ENCODE results near the gene NTN1.

Gene NTN1

GRCh38 chr17:9028202-9028987 is 7.1 kb downstream of the NTN1 start (continued):
- TF ChIP-seq ZNF692 (tag by site-specific recombination; IDR thresholded peaks at IDR 0.05) (0 out of 2 replicates have a peak, but pooled peaks have one; percentile 23), SETDB1 (IDR thresholded peaks at IDR 0.05; ENCODE audit: insufficient read length, low read length) (no peak), WT1 (tag by site-specific recombination; IDR thresholded peaks at IDR 0.05) (no peak), ZNF707 (tag by site-specific recombination; IDR thresholded peaks at IDR 0.05) (no peak), REPIN1 (tag by site-specific recombination; IDR thresholded peaks at IDR 0.05; ENCODE audit: low read depth) (no peak), ZNF121 (tag by site-specific recombination; IDR thresholded peaks at IDR 0.05) (no peak), ZNF324 (tag by site-specific recombination; IDR thresholded peaks at IDR 0.05) (no peak), GLIS1 (tag by site-specific recombination; IDR thresholded peaks at IDR 0.05) (peak; percentile 97), ZNF792 (tag by site-specific recombination; IDR thresholded peaks at IDR 0.05) (no peak), ZFP37 (tag by site-specific recombination; IDR thresholded peaks at IDR 0.05) (no peak), ZNF169 (tag by site-specific recombination; IDR thresholded peaks at IDR 0.05) (no peak), ZNF747 (tag by site-specific recombination; IDR thresholded peaks at IDR 0.05) (no peak), ZNF362 (tag by site-specific recombination; IDR thresholded peaks at IDR 0.05) (no peak), KLF1 (tag by site-specific recombination; IDR thresholded peaks at IDR 0.05) (peak; percentile 71), KLF8 (tag by site-specific recombination; IDR thresholded peaks at IDR 0.05) (no peak), ZNF510 (tag by site-specific recombination; IDR thresholded peaks at IDR 0.05; ENCODE audit: insufficient replicate concordance) (no peak), KLF17 (tag by site-specific recombination; IDR thresholded peaks at IDR 0.05) (peak; percentile 73), ZNF610 (tag by site-specific recombination; IDR thresholded peaks at IDR 0.05; ENCODE audit: borderline replicate concordance) (no peak), ZNF18 (tag by site-specific recombination; IDR thresholded peaks at IDR 0.05) (no peak; the same call in 1 of the 2 replicates), ZIC2 (tag by site-specific recombination; IDR thresholded peaks at IDR 0.05) (peak; percentile 90), GLIS2 (tag by site-specific recombination; IDR thresholded peaks at IDR 0.05) (peak; percentile 64), ZNF132 (tag by site-specific recombination; IDR thresholded peaks at IDR 0.05; ENCODE audit: borderline replicate concordance) (no peak), ZSCAN30 (tag by site-specific recombination; IDR thresholded peaks at IDR 0.05) (no peak), SP2 (tag by site-specific recombination; IDR thresholded peaks at IDR 0.05) (peak; percentile 29), IKZF3 (tag by site-specific recombination; IDR thresholded peaks at IDR 0.05) (0 out of 2 replicates have a peak, but pooled peaks have one; percentile 25), MZF1 (tag by site-specific recombination; IDR thresholded peaks at IDR 0.05; ENCODE audit: borderline replicate concordance) (no peak), TCF7L2 (IDR thresholded peaks at IDR 0.05; ENCODE audit: borderline replicate concordance, low read depth, low read length) (peak; percentile 58; the same call in 1 of the 2 replicates), FEZF1 (tag by site-specific recombination; IDR thresholded peaks at IDR 0.05) (peak; percentile 87), ZNF366 (tag by site-specific recombination; conservative IDR thresholded peaks at IDR 0.05) (peak; percentile 46; the same call in 1 of the 2 replicates), ZNF560 (tag by site-specific recombination; IDR thresholded peaks at IDR 0.05; ENCODE audit: borderline replicate concordance) (no peak)

All from HEK293 (cell line).